HG02981 (cell line): ENCODE measurements around the gene DLK2.
"Not testable (repeated sequence)": the region's sequence is repeated elsewhere in the genome, so short reads cannot be mapped to it uniquely, and the experiment has no call there.

Experiments used
- ATAC-seq: cut with Tn5 transposase; IDR thresholded peaks from one replicate; pipeline ENCODE4 v1.9.1; 2021; ENCODE audit warnings: mild to moderate bottlenecking, moderate library complexity; ENCODE audit not compliant: unreplicated experiment

Gene DLK2

GRCh38 chr6:43481591-43482236, 26.4 kb upstream of the DLK2 start:
- ATAC-seq: no peak

GRCh38 chr6:43481075-43481474, 25.7 kb upstream of the DLK2 start:
- no peak for ATAC-seq

GRCh38 chr6:43478008-43478372, 22.6 kb upstream of the DLK2 start:
- ATAC-seq: no peak

- peak; percentile 94 for ATAC-seq
Measured at GRCh38 chr6:43477235-43478007, 22.1 kb upstream of the DLK2 start, which contains the start of gene TJAP1. Gene TJAP1, plus strand, starts transcription at chr6:43477570. Its CDS starts 21,432 bp downstream, at chr6:43499002.

GRCh38 chr6:43476746-43477145, 21.4 kb upstream of the DLK2 start:
- ATAC-seq: no peak

- no peak for ATAC-seq
Measured at GRCh38 chr6:43475516-43475915, 20.2 kb upstream of the DLK2 start.

GRCh38 chr6:43472515-43472914, 17.2 kb upstream of the DLK2 start:
- no peak for ATAC-seq

GRCh38 chr6:43471399-43471798, 16.1 kb upstream of the DLK2 start:
- ATAC-seq: no peak

- ATAC-seq: no peak
Measured at GRCh38 chr6:43469947-43470346, 14.6 kb upstream of the DLK2 start.

- ATAC-seq: no peak
Measured at GRCh38 chr6:43468748-43469681, 13.7 kb upstream of the DLK2 start.

- no peak for ATAC-seq
Measured at GRCh38 chr6:43468240-43468639, 12.9 kb upstream of the DLK2 start.

- ATAC-seq: no peak
Measured at GRCh38 chr6:43467752-43468151, 12.4 kb upstream of the DLK2 start.

GRCh38 chr6:43467265-43467664, 11.9 kb upstream of the DLK2 start:
- ATAC-seq: not testable (repeated sequence)

GRCh38 chr6:43465948-43466347, 10.6 kb upstream of the DLK2 start:
- no peak for ATAC-seq

GRCh38 chr6:43464337-43464736, 9.0 kb upstream of the DLK2 start:
- no peak for ATAC-seq

- no peak for ATAC-seq
Measured at GRCh38 chr6:43461936-43462335, 6.6 kb upstream of the DLK2 start.

- no peak for ATAC-seq
Measured at GRCh38 chr6:43460032-43460431, 4.7 kb upstream of the DLK2 start.

- ATAC-seq: no peak
Measured at GRCh38 chr6:43459535-43459934, 4.2 kb upstream of the DLK2 start.

- ATAC-seq: not testable (repeated sequence)
Measured at GRCh38 chr6:43458154-43458553, 2.8 kb upstream of the DLK2 start.

GRCh38 chr6:43457643-43458042, 2.3 kb upstream of the DLK2 start:
- ATAC-seq: no peak
